Activated naive CD4-positive, alpha-beta T cell treated with anti-CD3 and anti-CD28 coated beads, Interleukin-2, amount 50 U/mL, for 72 hours (primary cell): Measurements from ENCODE around the gene OVOL2. TPM values are rescaled to one million over a fixed set of nuclear protein-coding genes. Genes with fewer than 3 reads are reported as not detected.
A peak's percentile ranks its signal among the peaks of the same experiment; 100 is the strongest.

Experiments
- ATAC-seq, 2 donors: fragments of 150-1000 bp; cut with Tn5 transposase; 2 replicates each; pipeline ENCODE4 v1.10.0; 2021; ENCODE audit warnings: mild to moderate bottlenecking in 2 of 2, moderate library complexity in 2 of 2
- DNase-seq, 2 donors: peaks; one replicate each; pipeline ENCODE4 v3.0.0; 2021 to 2022; ENCODE audit warnings: low spot score in 2 of 2
- H3K27ac Mint-ChIP-seq, 2 donors: one replicate each; pipeline ENCODE4 v1.8.0; 2022; ENCODE audit warnings: mild to moderate bottlenecking in 2 of 2, mixed read lengths in 2 of 2
- H3K36me3 Mint-ChIP-seq, 2 donors: one replicate each; pipeline ENCODE4 v1.8.0; 2022; ENCODE audit warnings: mixed read lengths in 2 of 2
- H3K9me3 Mint-ChIP-seq, 2 donors: one replicate each; pipeline ENCODE4 v1.8.0; 2022; ENCODE audit warnings: mixed read lengths in 2 of 2
- total RNA-seq, 2 donors: library from RNA; stranded (reverse); gene quantifications; one replicate each; pipeline ENCODE4 v1.2.3, GENCODE V29; 2022

OVOL2 gene
- total RNA-seq, 2 donors from 2014 or later = not detected

DNA sequence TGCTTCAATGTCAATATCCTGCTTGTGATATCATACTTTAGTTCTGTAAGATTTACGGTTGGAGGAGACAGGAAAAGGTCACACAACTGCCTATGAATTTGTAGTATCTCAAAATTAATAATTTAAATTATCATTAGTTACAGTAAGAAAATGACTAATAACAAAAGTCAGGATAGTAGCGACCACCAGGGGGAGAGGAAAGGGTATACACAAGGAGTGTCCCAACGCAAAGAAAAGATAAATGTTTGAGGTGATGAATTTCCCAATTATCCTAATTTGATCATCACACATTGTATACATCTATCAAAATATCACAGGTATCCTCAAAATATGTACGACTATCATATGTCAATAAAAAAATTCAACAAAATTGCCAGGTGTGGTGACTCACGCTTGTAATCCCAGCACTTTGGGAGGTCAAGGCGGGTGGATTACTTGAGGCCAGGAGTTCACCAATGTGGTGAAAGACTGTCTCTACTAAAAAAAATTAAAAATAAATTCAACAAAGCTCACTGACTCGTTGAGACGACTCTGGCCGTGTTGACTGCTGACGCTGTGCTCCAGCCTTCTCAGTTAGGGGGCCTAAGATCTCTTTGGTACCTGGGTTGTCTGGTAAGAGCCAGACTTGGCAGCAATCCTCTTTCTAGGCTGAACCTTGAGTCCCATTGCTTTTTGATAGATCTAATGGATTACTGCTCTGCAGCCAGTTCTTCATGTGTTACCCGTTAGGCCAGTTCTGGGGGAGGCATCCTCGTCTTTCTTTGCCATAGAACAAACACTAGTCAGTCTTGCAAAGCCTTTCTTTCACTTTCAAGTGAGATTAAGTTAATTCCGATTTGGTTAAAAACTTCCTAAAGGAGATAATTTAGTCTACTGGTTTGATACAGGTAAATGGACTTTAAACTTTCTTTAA lies 9.0 kb upstream of the OVOL2 start:
- DNase-seq (no peak), ATAC-seq (no peak)
- no peaks in the 10 kb centered on the region for H3K36me3 Mint-ChIP-seq
- H3K27ac Mint-ChIP-seq = no peak overlapping the region
- H3K9me3 Mint-ChIP-seq = no peaks in the 10 kb centered on the region

DNA sequence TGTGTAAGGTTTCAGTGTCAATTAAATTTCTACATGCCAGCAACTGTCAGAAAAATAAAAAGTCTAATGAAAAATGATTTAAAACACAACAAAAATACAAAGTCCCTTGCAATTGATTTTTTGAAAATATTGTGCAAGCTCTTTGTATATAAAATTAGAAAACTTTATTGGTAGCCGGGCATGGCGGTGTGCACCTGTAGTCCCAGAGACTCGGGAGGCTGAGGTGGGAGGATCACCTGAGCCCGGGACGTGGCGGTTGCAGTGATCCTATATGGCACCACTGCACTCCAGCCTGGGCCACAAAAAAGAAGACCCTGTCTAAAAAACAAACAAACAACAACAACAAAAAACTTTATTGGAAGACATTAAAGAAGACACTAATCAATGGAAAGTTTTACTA lies 6.0 kb upstream of the OVOL2 start:
- H3K9me3 Mint-ChIP-seq = no peaks in the 10 kb centered on the region
- no peak overlapping the region for H3K27ac Mint-ChIP-seq
- ATAC-seq = no peak
- no peaks in the 10 kb centered on the region for H3K36me3 Mint-ChIP-seq
- no peak for DNase-seq

DNA sequence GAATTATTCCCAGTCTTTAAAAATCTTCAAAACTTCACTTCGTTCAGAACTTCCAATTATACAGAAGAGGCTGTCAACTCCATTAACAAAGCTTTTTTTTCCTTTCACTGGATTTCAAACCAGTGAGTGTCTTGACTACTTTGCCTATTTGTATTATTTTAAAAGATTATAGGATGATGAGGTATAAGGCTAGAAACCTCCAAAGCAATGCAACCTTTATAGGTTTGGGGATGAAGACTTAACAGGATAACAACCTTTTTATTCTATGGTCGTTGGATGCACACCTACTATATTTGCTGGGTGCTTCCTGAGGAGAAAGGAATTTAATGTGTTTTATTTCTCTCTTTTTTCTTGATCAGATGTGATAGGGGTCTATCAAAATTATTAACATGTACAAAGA lies 1.9 kb upstream of the OVOL2 start:
- DNase-seq = no peak
- H3K36me3 Mint-ChIP-seq = peaks cover 5 to 7% of the 10 kb centered on the region in 2 donors
- H3K9me3 Mint-ChIP-seq = no peaks in the 10 kb centered on the region
- H3K27ac Mint-ChIP-seq = no peak overlapping the region
- no peak for ATAC-seq

DNA sequence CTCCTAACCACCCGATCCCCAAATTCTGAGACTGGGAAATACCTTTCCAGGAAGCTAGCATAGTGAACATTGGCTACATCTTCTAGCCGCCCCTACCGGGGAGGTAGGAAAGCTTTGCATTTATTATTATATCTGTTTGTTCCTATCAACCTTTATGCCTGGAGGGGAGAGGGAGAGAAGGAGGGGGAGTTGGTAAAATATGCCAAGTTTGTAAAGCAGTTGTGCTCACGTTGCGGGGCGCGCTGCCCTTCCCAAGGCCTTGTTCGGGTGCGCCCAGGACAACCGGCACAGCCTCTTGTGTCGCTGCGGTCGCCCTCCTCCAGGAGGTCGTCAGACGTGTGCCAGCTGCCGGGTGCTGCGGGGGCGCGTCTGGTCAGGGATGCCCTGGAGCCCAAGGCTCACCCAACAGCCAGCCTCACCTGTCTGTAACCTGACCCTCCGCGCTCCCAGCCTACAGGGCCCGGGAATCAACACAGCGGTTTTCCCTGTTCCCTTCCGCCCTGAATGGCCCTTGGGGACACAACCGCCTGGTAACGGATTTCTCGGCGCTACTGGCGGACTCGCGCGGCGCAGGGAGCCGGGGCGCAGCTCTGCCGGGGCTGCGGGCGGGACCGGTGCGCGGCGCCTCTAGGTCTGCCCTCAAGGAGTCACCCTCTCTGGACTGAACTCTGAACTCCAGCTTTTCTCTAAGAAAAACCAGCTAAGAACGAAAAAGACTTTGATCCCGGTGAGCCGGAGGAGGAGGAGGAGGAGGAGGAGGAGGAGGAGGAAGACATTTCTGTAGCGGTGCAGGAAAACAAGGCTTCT lies 1.1 kb upstream of the OVOL2 start:
- H3K36me3 Mint-ChIP-seq = peaks cover 5 to 7% of the 10 kb centered on the region in 2 donors
- DNase-seq = no peak
- ATAC-seq = peak in 1 of 2 donors; percentile 27
- H3K9me3 Mint-ChIP-seq = no peaks in the 10 kb centered on the region
- no peak overlapping the region for H3K27ac Mint-ChIP-seq

DNA sequence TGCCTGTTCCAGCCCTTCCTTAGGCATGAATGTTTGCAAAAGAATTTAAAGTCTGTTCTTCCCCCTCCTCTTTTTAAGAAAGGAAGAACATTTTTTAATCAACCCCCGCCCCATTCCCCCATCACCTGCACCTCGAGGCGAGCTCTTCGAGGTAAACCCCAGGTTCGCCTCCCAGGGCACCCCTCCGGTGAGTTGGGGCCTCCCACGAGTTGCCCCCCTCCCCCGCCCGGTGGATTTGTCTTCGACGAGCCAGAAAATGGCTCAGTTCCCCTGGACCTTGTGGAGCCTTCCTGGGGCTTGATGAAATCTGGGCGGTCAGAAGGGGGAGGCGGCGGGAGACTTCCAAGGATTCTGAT lies 256 bp upstream of the OVOL2 start:
- no peak for ATAC-seq
- Mint-ChIP-seq H3K9me3 (no peaks in the 10 kb centered on the region), H3K27ac (no peak overlapping the region), H3K36me3 (peaks cover 5 to 7% of the 10 kb centered on the region in 2 donors)
- DNase-seq = no peak

DNA sequence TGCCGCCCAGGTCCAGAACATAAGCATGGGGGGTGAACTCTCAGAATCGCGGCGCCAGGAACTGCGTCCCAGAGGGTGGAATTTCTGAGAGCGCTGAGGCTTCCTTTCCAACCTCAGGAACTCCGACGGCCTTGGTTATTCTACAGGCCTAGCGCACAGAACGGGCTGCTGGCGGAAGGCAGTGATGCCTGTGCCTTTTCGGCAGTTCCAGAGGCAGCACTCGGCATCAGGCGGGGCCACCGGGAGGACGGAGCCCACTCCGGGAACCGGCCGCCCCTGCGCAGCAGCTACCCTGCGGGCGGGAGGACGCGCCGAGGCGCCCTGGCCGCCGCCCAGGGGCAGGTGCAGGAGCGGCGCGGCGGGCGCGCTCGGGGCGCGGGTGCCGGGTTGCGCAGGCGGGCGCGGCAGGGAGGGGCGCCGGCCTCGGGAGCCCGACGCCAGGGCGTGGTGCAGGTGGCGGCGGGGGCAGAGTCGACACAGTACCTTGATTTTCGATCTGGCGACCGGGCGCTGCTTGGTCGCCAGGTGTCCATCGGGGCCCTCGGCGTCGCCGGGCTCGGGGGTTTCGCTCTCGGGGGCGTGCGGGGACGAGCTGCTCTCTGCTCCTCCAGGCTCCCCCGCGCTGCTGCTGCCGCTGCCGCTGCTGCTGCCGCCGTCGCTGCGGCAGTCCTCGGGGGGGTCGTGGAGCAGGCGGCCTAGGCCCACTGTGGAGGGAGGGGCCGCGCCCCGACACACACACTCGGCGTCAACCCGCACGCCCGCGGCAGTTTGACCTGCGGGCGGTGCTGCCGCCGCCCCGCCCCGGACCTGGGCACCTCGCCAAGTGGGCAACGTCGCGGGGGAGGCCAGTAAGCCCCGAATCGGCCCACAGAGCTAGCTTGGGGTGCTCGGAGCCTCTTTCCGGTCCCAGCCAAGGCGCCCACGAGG lies 1.3 kb downstream of the OVOL2 start:
- DNase-seq (peak in 1 of 2 donors; percentile 17), ATAC-seq (peak in 1 of 2 donors; percentile 78)
- Mint-ChIP-seq H3K36me3 (peaks cover 5 to 7% of the 10 kb centered on the region in 2 donors), H3K9me3 (no peaks in the 10 kb centered on the region), H3K27ac (no peak overlapping the region)

DNA sequence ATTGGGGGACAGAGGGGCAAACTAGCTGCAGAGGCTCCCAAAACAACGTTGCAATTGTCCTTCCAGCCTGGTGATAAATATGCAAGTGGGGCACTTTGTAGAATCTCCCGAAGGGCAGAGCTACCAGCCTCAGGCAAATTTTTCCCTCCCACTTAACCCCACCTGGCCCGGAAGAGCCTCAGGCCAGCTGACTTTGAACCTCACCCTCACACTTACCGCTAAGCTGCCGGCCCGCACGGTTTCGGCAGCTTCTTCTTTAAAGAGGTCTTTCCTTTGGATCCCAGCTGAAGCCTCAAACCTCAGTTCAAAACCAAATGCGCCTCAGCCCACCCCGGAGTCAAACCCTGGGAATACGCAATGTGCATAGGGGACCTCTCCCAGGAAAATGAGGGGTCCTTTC lies 2.5 kb downstream of the OVOL2 start:
- H3K36me3 Mint-ChIP-seq = peaks cover 5 to 7% of the 10 kb centered on the region in 2 donors
- no peaks in the 10 kb centered on the region for H3K9me3 Mint-ChIP-seq
- no peak for ATAC-seq
- no peak for DNase-seq
- no peak overlapping the region for H3K27ac Mint-ChIP-seq

DNA sequence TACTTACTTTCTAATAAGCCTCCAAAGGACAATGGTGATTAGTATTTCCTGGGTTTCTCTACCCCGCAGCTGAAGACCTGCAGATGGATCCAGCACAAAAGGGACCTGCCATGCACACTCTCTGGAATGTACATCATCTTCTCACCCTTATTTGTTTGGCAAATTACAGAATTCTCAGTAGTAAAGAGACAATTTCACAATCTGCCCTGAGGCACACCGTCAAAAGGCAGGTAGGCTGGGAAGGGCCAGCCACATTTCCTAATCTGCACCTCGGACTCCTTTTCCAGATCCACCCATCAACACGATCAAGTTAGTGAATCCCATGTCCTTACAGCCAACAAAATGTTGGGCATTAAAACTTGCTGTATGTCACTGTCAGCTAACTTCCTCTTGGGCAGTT lies 4.9 kb downstream of the OVOL2 start:
- Mint-ChIP-seq H3K36me3 (peaks cover 0 to 7% of the 10 kb centered on the region in 2 donors), H3K27ac (no peak overlapping the region), H3K9me3 (no peaks in the 10 kb centered on the region)
- DNase-seq (no peak), ATAC-seq (no peak)

DNA sequence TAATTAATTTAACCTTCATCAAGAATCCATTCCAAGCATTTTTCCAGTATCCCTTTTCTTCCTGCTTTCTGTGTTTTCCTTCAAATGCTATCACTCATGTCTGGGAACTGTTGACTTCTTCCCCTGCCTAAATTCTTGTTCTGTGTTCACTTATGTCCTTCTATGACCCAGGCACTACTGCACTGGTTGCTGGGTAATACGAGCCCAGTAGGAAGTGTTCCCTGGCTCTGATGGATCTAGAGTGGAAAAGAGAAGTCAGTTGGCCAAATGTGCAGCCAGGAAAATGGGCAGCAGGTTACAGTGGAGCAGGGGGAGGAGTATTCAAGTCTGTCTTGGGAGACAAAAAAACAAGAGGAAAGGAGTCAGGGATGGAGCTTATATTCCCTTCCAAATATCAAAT lies 7.1 kb downstream of the OVOL2 start:
- Mint-ChIP-seq H3K36me3 (peaks cover 0 to under 1% of the 10 kb centered on the region in 2 donors), H3K9me3 (no peaks in the 10 kb centered on the region), H3K27ac (no peak overlapping the region)
- no peak for ATAC-seq
- DNase-seq = no peak

DNA sequence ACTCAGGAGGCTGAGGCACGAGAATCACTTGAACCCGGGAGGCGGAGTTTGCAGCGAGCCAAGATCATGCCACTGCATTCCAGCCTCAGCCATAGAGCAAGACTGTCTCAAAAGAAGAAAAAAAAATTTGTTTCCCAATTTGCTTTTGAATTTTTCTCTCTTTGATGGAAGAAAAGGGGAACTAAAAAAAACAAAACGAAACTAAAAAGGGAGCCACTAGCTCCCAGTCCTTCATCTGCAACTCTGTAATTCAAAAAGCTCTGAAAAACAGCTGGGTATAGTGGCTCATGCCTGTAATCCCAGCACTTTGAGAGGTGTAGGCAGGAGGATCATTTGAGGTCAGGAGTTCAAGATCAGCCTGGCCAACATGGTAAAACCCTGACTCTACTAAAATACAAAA lies 9.5 kb downstream of the OVOL2 start:
- DNase-seq = no peak
- no peaks in the 10 kb centered on the region for H3K9me3 Mint-ChIP-seq

DNA sequence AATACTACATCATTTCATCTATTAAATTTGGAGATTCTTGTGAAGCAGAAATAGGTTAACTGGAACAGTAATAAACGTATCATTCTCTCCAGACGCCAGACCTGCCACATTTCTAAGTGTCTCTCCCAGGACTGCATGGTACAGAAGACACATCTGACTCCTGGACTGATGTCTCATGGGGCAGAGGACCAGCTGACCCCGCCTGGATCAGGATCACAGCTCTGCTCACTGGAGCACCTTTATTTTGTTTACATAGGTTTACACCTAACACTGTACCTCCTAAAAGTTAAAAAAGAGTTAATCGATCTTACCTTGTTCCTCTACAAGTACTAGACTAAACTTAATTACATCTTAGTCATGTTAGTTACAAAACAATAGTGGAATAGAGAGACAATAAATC lies 11.2 kb downstream of the OVOL2 start:
- DNase-seq (no peak), ATAC-seq (no peak)
- Mint-ChIP-seq H3K36me3 (peaks cover 5 to 8% of the 10 kb centered on the region in 2 donors), H3K27ac (no peak overlapping the region), H3K9me3 (peaks cover 0 to 3% of the 10 kb centered on the region in 2 donors)

More for the DNA sequence above, 9.5 kb downstream of the OVOL2 start:
- no peak overlapping the region for H3K27ac Mint-ChIP-seq
- H3K36me3 Mint-ChIP-seq = peaks cover 5% of the 10 kb centered on the region in 2 donors
- ATAC-seq = no peak

DNA sequence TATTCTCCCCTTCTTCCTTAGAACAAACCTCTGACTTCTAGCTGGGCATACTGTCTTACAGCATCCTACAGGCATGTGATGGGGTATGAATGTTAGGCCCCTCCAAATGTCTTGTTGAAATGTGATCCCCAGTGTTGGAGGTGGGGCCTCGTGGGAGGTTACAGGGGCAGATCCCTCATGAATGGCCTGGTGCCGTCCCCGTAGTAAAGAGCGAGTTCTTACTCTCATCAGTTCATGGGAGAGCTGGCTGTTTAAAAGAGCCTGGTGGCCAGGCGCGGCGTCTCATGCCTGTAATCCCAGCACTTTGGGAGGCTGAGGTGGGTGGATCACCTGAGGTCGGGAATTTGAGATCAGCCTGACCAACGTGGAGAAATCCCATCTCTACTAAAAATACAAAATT lies 15.5 kb downstream of the OVOL2 start:
- ATAC-seq (no peak), DNase-seq (no peak)
- peaks cover 0 to 3% of the 10 kb centered on the region in 2 donors for H3K9me3 Mint-ChIP-seq
- H3K27ac Mint-ChIP-seq = no peak overlapping the region
- H3K36me3 Mint-ChIP-seq = peaks cover 5 to 8% of the 10 kb centered on the region in 2 donors

DNA sequence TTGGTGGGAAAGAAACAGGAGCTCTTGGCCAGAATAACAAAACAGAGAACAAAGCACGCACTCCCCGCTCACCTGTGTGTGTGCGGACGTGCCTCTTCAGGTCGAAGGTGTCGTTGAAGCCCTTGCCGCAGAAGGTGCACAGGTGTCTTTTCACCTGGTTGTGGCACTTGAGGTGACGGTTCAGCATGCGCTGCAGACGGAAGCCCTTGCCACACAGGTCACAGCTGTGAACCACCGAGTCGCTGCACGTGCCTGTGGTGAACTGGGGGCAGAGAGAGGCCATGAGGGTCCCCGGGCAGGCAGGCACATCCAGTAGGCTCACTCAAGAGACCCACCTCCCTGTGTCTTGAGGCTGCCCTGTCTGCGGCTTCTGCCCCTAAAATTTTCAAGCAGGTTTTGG lies 16.3 kb downstream of the OVOL2 start:
- Mint-ChIP-seq H3K9me3 (peaks cover 0 to 3% of the 10 kb centered on the region in 2 donors), H3K36me3 (peaks cover 5 to 8% of the 10 kb centered on the region in 2 donors), H3K27ac (no peak overlapping the region)
- DNase-seq = no peak
- no peak for ATAC-seq

DNA sequence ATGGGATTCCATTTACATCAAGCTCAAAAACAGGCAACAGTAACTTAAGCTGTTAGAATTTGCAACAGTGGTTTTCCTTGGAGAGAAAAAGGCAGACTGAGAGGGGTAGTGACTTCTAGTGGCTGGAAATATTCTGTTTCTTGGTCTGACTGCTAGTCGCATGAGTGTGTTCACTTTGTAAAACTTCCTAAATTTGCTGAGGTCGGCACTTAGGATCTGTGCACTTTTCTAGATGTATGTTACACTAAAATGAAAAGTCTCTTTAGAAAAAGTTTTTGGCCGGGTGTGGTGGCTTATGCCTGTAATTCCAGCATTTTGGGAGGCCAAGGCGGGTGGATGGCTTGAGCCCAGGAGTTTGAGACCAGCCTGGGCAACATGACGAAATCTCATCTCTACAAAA lies 18.7 kb downstream of the OVOL2 start:
- Mint-ChIP-seq H3K36me3 (peaks cover 4 to 7% of the 10 kb centered on the region in 2 donors), H3K27ac (no peak overlapping the region), H3K9me3 (peaks cover 0 to 3% of the 10 kb centered on the region in 2 donors)
- DNase-seq = no peak
- no peak for ATAC-seq

DNA sequence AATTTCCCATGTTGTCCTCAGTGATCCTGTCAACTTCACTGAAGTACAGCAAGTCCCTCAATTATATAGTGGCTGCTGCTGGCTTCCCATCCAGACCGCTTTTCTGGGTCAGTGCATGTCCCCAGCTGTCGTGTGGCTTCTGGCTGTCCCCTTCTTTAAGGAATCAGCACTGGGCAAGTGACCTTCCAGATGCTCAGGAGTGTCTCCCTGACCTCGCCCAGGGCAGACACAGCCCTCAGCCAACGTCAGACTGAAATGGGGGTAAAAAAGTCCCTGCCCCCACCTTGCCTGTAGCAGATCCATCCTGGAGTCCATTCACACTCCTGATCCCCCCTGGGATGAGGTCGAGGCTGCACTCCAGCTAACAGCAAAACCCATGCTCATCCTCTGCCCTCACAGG lies 23.7 kb downstream of the OVOL2 start:
- DNase-seq (no peak), ATAC-seq (no peak)
- Mint-ChIP-seq H3K36me3 (no peaks in the 10 kb centered on the region), H3K27ac (no peak overlapping the region), H3K9me3 (no peaks in the 10 kb centered on the region)

DNA sequence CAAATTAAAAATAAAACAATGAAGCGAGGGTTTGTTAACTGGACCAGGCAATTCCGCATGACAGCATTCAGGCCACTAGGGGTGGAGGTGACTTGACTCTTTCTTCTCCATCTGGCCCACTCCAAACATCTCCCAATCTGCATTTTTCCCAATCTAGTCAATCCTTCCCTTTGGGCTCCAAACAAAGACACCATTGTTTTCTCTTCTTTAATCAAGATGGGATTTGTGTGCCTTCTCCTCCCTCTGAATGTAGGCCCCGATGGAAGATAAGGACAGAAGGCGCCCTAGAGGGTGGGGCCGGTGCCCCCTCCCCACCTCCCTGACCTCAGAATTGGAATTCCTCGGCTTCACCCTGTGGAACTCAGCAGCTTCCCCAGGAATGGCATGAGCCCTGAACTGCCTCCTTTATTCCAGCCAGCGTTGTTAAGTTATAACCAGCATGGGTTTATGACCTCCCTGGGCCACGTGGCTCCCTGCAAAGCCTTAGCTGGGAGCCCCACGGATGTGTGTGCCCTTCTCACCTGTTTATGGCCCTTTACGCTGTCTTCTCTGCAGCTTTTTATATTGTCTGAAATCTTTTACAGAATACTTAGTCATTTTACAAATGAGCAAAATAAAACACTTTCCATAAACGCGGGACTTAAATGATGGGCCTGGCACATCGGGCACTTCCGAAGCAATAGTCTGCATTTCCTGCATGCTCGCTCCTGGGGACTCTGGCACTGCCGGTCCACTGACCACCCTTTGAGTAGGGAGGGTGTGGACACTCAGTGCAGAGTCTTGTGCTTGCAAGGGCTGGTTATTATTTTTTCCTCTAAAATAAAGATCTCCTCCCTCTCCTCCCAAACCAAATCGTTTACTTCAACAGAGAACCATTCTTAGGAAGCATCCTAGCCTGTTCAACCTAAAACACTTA lies 24.5 kb downstream of the OVOL2 start:
- Mint-ChIP-seq H3K36me3 (no peaks in the 10 kb centered on the region), H3K27ac (no peak overlapping the region), H3K9me3 (no peaks in the 10 kb centered on the region)
- no peak for DNase-seq
- ATAC-seq = no peak
